A549 (cell line): ENCODE results near the gene CHST5. TPM values are rescaled to one million over a fixed set of nuclear protein-coding genes. Genes with fewer than 3 reads are reported as not detected.
A peak's percentile ranks its signal among the peaks of the same experiment; 100 is the strongest.

Experiments used
- ATAC-seq, 2 experiments: fragments of 200-7000 bp in 1 of 2; fragments of >200 bp in 1 of 2; cut with Nextera tagmentation in 1 of 2; cut with Tn5 transposase in 1 of 2; 3 replicates each; pipeline versions ENCODE4 v1.8.0 to v1.9.1; 2018 to 2020; ENCODE audit warnings: mild to moderate bottlenecking in 1 of 2, moderate library complexity in 1 of 2
- CTCF ChIA-PET: fragments of 300-600 bp; sonication (Branson Sonifier 250); formaldehyde crosslinking; extraction: SDS; loops from one replicate; lab custom pipeline; 2021; ENCODE audit warnings: antibody characterized with exemption, inconsistent platforms; lab: Yijun Ruan, JAX
- POLR2A ChIA-PET: fragments of 350-600 bp; formaldehyde crosslinking; extraction: SDS; loops from one replicate; lab custom pipeline; 2021; ENCODE audit warnings: antibody characterized with exemption, inconsistent platforms; lab: Yijun Ruan, JAX
- DNase-seq, 2 experiments: peaks; one replicate each; pipeline versions ENCODE4 v3.0.0 to v3.0.0-alpha.2; 2011 to 2016; ENCODE audit warnings: low read depth in 1 of 2, low spot score in 1 of 2
- FAIRE-seq: peaks from 2 replicates; lab custom pipeline; 2011; peaks lifted over from hg19 to GRCh38; lab: Jason Lieb, UNC
- H3K27ac ChIP-seq, 2 experiments: fragments of >200 bp; sonication (Bioruptor Twin); formaldehyde crosslinking; 3 replicates each; pipeline ENCODE4 v1.5.1; 2016 to 2017
- H3K4me1 ChIP-seq: fragments of >200 bp; sonication (Bioruptor Twin); formaldehyde crosslinking; 3 replicates; pipeline ENCODE4 v1.6.1; 2016
- H3K4me2 ChIP-seq: fragments of >200 bp; sonication (Bioruptor Twin); formaldehyde crosslinking; 3 replicates; pipeline ENCODE4 v1.6.1; 2016
- H3K4me3 ChIP-seq: fragments of >200 bp; sonication (Bioruptor Twin); formaldehyde crosslinking; 3 replicates; pipeline ENCODE4 v1.5.1; 2016
- H3K9me3 ChIP-seq: fragments of >200 bp; sonication (Bioruptor Twin); formaldehyde crosslinking; 3 replicates; pipeline ENCODE4 v1.6.1; 2016
- ATOH8 ChIP-seq: fragments of 250-450 bp; sonication (Bioruptor Pico); IDR thresholded peaks from 2 replicates; pipeline ENCODE4 v1.5.0; 2020; ENCODE audit warnings: low read depth, mild to moderate bottlenecking, moderate library complexity
- BHLHE40 ChIP-seq: IDR thresholded peaks from 2 replicates; pipeline ENCODE4 v1.6.1; 2012; ENCODE audit warnings: low read depth, low read length, inconsistent platforms
- CBX2 ChIP-seq: fragments of 200-600 bp; sonication (generic); IDR thresholded peaks from 2 replicates; pipeline ENCODE4 v1.6.1; 2016; ENCODE audit warnings: low read depth, mild to moderate bottlenecking, borderline replicate concordance
- CHD4 ChIP-seq: fragments of 200-600 bp; sonication (generic); IDR thresholded peaks from 2 replicates; pipeline ENCODE4 v1.6.1; 2016; ENCODE audit warnings: antibody characterized with exemption, mild to moderate bottlenecking, borderline replicate concordance
- CTCF ChIP-seq: fragments of >200 bp; sonication (Bioruptor Twin); formaldehyde crosslinking; IDR thresholded peaks from 3 replicates; pipeline ENCODE4 v1.5.1; 2016
- EHMT2 ChIP-seq: fragments of 200-600 bp; sonication (generic); IDR thresholded peaks from 2 replicates; pipeline ENCODE4 v1.6.1; 2016; ENCODE audit warnings: antibody characterized with exemption, low read depth, mild to moderate bottlenecking, moderate library complexity
- ESRRA ChIP-seq: fragments of 150-350 bp; IDR thresholded peaks from 2 replicates; pipeline ENCODE4 v1.6.1; 2014; ENCODE audit warnings: mild to moderate bottlenecking, low read length, borderline replicate concordance
- FOSL2 ChIP-seq, 2 experiments: fragments of 450-650 bp in 1 of 2; fragments of >200 bp in 1 of 2; sonication (Bioruptor Twin) in 1 of 2; formaldehyde crosslinking; IDR thresholded peaks; 2 replicates each; pipeline versions ENCODE4 v1.5.0 to v1.6.1; 2016 to 2020; ENCODE audit warnings: mild to moderate bottlenecking in 1 of 2, moderate library complexity in 1 of 2
- FOXS1 ChIP-seq: fragments of 250-450 bp; sonication (Bioruptor Pico); IDR thresholded peaks from 2 replicates; pipeline ENCODE4 v1.5.0; 2020; ENCODE audit warnings: mild to moderate bottlenecking, moderate library complexity
- HDAC2 ChIP-seq: fragments of 200-600 bp; sonication (generic); IDR thresholded peaks from 2 replicates; pipeline ENCODE4 v1.6.1; 2016
- HEYL ChIP-seq: fragments of 250-450 bp; sonication (Bioruptor Pico); IDR thresholded peaks from 2 replicates; pipeline ENCODE4 v1.8.0; 2021; ENCODE audit warnings: mild to moderate bottlenecking, moderate library complexity
- HOXA7 ChIP-seq: fragments of 250-450 bp; sonication (Bioruptor Pico); IDR thresholded peaks from 2 replicates; pipeline ENCODE4 v1.5.0; 2020; ENCODE audit warnings: mild to moderate bottlenecking, moderate library complexity
- JUN ChIP-seq, 2 experiments: fragments of >200 bp; sonication (Bioruptor Twin); formaldehyde crosslinking; IDR thresholded peaks; 2 replicates in 1 of 2; 3 replicates in 1 of 2; pipeline ENCODE4 v1.6.1; 2016 to 2017
- KDM1A ChIP-seq: fragments of 200-600 bp; sonication (generic); IDR thresholded peaks from 2 replicates; pipeline ENCODE4 v1.6.1; 2016; ENCODE audit warnings: low read depth, mild to moderate bottlenecking
- KDM5A ChIP-seq: fragments of 200-600 bp; sonication (generic); IDR thresholded peaks from 2 replicates; pipeline ENCODE4 v1.6.1; 2016; ENCODE audit warnings: antibody characterized with exemption, mild to moderate bottlenecking
- MAFK ChIP-seq: fragments of 450-650 bp; IDR thresholded peaks from 2 replicates; pipeline ENCODE4 v1.6.1; 2014; ENCODE audit not compliant: partially characterized antibody
- MAX ChIP-seq: IDR thresholded peaks from 2 replicates; pipeline ENCODE4 v1.6.1; 2012
- MAZ ChIP-seq: fragments of 150-350 bp; IDR thresholded peaks from 2 replicates; pipeline ENCODE4 v1.6.1; 2014; ENCODE audit warnings: antibody characterized with exemption, low read depth, low read length, borderline replicate concordance
- NFE2L2 ChIP-seq: fragments of 150-350 bp; conservative IDR thresholded peaks from 2 replicates; pipeline ENCODE4 v1.6.1; 2014; ENCODE audit warnings: low read length
- NPAS2 ChIP-seq: fragments of 250-450 bp; sonication (Bioruptor Pico); IDR thresholded peaks from 2 replicates; pipeline ENCODE4 v1.8.0; 2022; ENCODE audit warnings: mild to moderate bottlenecking, moderate library complexity, borderline replicate concordance
- NR3C1 ChIP-seq: fragments of >200 bp; sonication (Bioruptor Twin); formaldehyde crosslinking; IDR thresholded peaks from 3 replicates; pipeline ENCODE4 v1.6.1; 2017
- PHF8 ChIP-seq: fragments of 200-600 bp; sonication (generic); IDR thresholded peaks from 2 replicates; pipeline ENCODE4 v1.6.1; 2016; ENCODE audit warnings: low read depth, mild to moderate bottlenecking, antibody characterized with exemption, moderate library complexity, borderline replicate concordance
- POLR2A ChIP-seq: IDR thresholded peaks from 2 replicates; pipeline ENCODE4 v1.6.1; 2012; ENCODE audit warnings: mild to moderate bottlenecking, low read length
- RAD21 ChIP-seq, 2 experiments: fragments of >200 bp in 1 of 2; sonication (Bioruptor Twin) in 1 of 2; formaldehyde crosslinking in 1 of 2; IDR thresholded peaks in 1 of 2; conservative IDR thresholded peaks in 1 of 2; 2 replicates in 1 of 2; 3 replicates in 1 of 2; pipeline ENCODE4 v1.6.1; 2012 to 2018; ENCODE audit warnings: inconsistent platforms in 1 of 2
- RARB ChIP-seq: fragments of 250-450 bp; sonication (Bioruptor Pico); IDR thresholded peaks from 2 replicates; pipeline ENCODE4 v1.8.0; 2021; ENCODE audit warnings: mild to moderate bottlenecking, moderate library complexity
- RCOR1 ChIP-seq: fragments of 150-350 bp; IDR thresholded peaks from 2 replicates; pipeline ENCODE4 v1.6.1; 2014; ENCODE audit warnings: antibody characterized with exemption, low read length, low read depth
- RFX5 ChIP-seq: fragments of 450-650 bp; IDR thresholded peaks from 2 replicates; pipeline ENCODE4 v1.7.1; 2014; ENCODE audit warnings: antibody characterized with exemption, mild to moderate bottlenecking, moderate library complexity
- USF2 ChIP-seq: fragments of 450-650 bp; IDR thresholded peaks from 2 replicates; pipeline ENCODE4 v1.6.1; 2014; ENCODE audit warnings: antibody characterized with exemption
- ZFP36 ChIP-seq: fragments of 450-650 bp; IDR thresholded peaks from 2 replicates; pipeline ENCODE4 v1.6.1; 2014; ENCODE audit warnings: borderline replicate concordance; ENCODE audit not compliant: partially characterized antibody
- ZSCAN20 ChIP-seq: fragments of 250-450 bp; sonication (Bioruptor Pico); IDR thresholded peaks from 2 replicates; pipeline ENCODE4 v1.8.0; 2022; ENCODE audit warnings: mild to moderate bottlenecking, moderate library complexity
- WGBS: methylation state at CpG from one replicate; pipeline ENCODE4 v1.1.6; 2017; ENCODE audit errors: missing lambda C conversion rate; 5-methylcytosine and 5-hydroxymethylcytosine counted together
- polyA plus RNA-seq, 4 experiments: library from polyadenylated mRNA; depleted of rRNA in 3 of 4; stranded (reverse); fragments of >200 nt; fragmentation: RNase III in 1 of 4; extraction: RNeasy Plus Mini Kit Qiagen cat#74134 plus additional on column Dnase treatment in 1 of 4; gene quantifications; 2 replicates in 3 of 4; 3 replicates in 1 of 4; pipeline ENCODE4 v1.2.3, GENCODE V29; 2011 to 2017
- TF ChIP-seq, protein P1 (sequence below): fragments of 150-350 bp; IDR thresholded peaks from 2 replicates; pipeline ENCODE4 v1.6.1; 2014; ENCODE audit warnings: low read depth, mild to moderate bottlenecking, low read length
- TF ChIP-seq, protein P2 (sequence below): fragments of >200 bp; sonication (Bioruptor Twin); formaldehyde crosslinking; IDR thresholded peaks from 3 replicates; pipeline ENCODE4 v1.6.1; 2016
- TF ChIP-seq, protein P3 (sequence below): fragments of 250-450 bp; sonication (Bioruptor Pico); IDR thresholded peaks from 2 replicates; pipeline ENCODE4 v1.5.0; 2021; ENCODE audit warnings: mild to moderate bottlenecking, moderate library complexity, borderline replicate concordance

The CHST5 gene
- polyA plus RNA-seq, 2 of the 4 experiments (the other 2 are of a cell fraction) = 0.05 TPM; not detected in 1

DNA sequence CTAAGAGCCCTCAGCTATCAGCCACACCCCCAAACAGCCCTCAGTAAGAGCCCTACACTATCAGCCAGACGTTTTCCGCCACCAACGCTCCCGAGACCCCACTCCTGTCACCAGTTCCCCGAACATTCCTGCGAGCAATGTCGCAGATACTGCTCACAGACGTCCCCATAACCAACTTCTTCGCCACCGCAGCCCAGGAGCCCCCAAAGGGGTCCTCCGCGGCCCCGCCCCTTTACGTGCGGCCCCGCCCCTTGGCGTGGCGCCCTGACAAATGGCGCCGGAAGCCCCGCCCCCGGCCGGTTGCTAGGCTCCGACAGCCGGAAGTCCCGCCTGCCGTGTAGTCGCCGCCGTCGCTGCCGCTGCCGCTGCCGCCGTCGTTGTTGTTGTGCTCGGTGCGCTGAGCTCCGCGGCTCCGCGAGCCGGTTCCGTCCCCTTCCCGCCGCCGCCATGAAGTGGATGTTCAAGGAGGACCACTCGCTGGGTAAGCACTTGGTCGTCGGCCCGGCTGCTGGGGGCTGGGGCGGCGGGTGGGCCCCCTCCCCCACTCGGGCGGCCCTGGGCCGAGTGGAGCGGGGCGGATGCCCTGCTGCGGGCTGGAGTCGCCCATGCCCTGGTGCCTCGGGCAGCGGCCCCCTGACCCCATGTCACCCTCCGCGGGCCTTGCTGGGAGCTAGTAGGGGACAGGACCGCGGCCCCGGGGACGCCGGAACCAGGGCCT, 30.3 kb upstream of the CHST5 start, which contains the start of gene GABARAPL2:
GABARAPL2 (plus strand) TSS at position 340 of the 718 bp plus-strand sequence; CDS start at position 448, 108 bp downstream.
- H3K27ac ChIP-seq = peak within 1 kb of the TSS; percentile 79 to 92
- CTCF ChIA-PET = interaction anchor here (1.0 to 1.5 kb wide), 4 partner anchors 15 to 49 kb away, joined by 3 to 8 read pairs (median 4); no protein-coding TSS in a partner anchor
- no peaks in the 10 kb centered on the region for H3K9me3 ChIP-seq
- H3K4me2 ChIP-seq = peak within 1 kb of the TSS; percentile 99
- H3K4me3 ChIP-seq = peak within 1 kb of the TSS; percentile 76
- ATAC-seq (peak; percentile 87 to 91), FAIRE-seq (no peak), DNase-seq (peak; percentile 74 to 76)
- POLR2A ChIA-PET = interaction anchor here (1.4 to 2.8 kb wide), 3 partner anchors 11 to 81 kb away, joined by 4 to 15 read pairs (median 4); partner anchors contain the start of genes ADAT1, KARS1, TERF2IP and TMEM231
- under 1% methylated on average over 9 of the region's 69 CpGs for WGBS
- H3K4me1 ChIP-seq = peaks cover 15% of the 10 kb centered on the region
- TF ChIP-seq ATOH8 = no peak
- no peak for TF ChIP-seq ZSCAN20 (CRISPR knock-in tag)
- peak; percentile 79 for TF ChIP-seq PHF8
- TF ChIP-seq, protein P1, sequence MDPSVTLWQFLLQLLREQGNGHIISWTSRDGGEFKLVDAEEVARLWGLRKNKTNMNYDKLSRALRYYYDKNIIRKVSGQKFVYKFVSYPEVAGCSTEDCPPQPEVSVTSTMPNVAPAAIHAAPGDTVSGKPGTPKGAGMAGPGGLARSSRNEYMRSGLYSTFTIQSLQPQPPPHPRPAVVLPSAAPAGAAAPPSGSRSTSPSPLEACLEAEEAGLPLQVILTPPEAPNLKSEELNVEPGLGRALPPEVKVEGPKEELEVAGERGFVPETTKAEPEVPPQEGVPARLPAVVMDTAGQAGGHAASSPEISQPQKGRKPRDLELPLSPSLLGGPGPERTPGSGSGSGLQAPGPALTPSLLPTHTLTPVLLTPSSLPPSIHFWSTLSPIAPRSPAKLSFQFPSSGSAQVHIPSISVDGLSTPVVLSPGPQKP = no peak
- TF ChIP-seq CTCF = no peak
- no peak for TF ChIP-seq RFX5
- no peak for TF ChIP-seq NPAS2
- TF ChIP-seq RCOR1 = no peak
- TF ChIP-seq EHMT2 = no peak
- no peak for TF ChIP-seq MAZ
- peak; percentile 33; the same call in 1 of the 2 replicates for TF ChIP-seq KDM5A
- no peak for TF ChIP-seq KDM1A
- TF ChIP-seq ESRRA = no peak
- TF ChIP-seq HDAC2 = no peak
- TF ChIP-seq RAD21 (conservative IDR thresholded peaks at IDR 0.05 in 1 of 2, IDR thresholded peaks at IDR 0.05 in 1 of 2) = no peak
- no peak for TF ChIP-seq MAX
- TF ChIP-seq MAFK = no peak
- TF ChIP-seq BHLHE40 = no peak
- TF ChIP-seq FOXS1 (CRISPR knock-in tag) = no peak
- TF ChIP-seq NFE2L2 = no peak
- no peak for TF ChIP-seq USF2
- TF ChIP-seq, protein P2, sequence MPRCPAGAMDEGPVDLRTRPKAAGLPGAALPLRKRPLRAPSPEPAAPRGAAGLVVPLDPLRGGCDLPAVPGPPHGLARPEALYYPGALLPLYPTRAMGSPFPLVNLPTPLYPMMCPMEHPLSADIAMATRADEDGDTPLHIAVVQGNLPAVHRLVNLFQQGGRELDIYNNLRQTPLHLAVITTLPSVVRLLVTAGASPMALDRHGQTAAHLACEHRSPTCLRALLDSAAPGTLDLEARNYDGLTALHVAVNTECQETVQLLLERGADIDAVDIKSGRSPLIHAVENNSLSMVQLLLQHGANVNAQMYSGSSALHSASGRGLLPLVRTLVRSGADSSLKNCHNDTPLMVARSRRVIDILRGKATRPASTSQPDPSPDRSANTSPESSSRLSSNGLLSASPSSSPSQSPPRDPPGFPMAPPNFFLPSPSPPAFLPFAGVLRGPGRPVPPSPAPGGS = 0 out of 3 replicates have a peak, but pooled peaks have one; percentile 9
- no peak for TF ChIP-seq NR3C1
- no peak for TF ChIP-seq RARB (CRISPR knock-in tag)
- TF ChIP-seq FOSL2 (IDR thresholded peaks at IDR 0.05) = no peak
- TF ChIP-seq FOSL2 (CRISPR knock-in tag; IDR thresholded peaks at IDR 0.05) = no peak
- TF ChIP-seq ZFP36 = no peak
- TF ChIP-seq, protein P3, sequence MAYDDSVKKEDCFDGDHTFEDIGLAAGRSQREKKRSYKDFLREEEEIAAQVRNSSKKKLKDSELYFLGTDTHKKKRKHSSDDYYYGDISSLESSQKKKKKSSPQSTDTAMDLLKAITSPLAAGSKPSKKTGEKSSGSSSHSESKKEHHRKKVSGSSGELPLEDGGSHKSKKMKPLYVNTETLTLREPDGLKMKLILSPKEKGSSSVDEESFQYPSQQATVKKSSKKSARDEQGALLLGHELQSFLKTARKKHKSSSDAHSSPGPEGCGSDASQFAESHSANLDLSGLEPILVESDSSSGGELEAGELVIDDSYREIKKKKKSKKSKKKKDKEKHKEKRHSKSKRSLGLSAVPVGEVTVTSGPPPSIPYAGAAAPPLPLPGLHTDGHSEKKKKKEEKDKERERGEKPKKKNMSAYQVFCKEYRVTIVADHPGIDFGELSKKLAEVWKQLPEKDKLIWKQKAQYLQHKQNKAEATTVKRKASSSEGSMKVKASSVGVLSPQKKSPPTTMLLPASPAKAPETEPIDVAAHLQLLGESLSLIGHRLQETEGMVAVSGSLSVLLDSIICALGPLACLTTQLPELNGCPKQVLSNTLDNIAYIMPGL (CRISPR knock-in tag) = no peak
- TF ChIP-seq CBX2 = no peak
- no peak for TF ChIP-seq CHD4
- TF ChIP-seq HEYL (CRISPR knock-in tag) = no peak
- TF ChIP-seq JUN (IDR thresholded peaks at IDR 0.05) = peak in 1 of 2 experiments; percentile 63; a peak in 2 of 5 replicates
- TF ChIP-seq POLR2A = peak; percentile 61
- TF ChIP-seq HOXA7 (CRISPR knock-in tag) = no peak
